Measurements from ENCODE around the gene MERTK.
"Not testable (repeated sequence)": the region's sequence is repeated elsewhere in the genome, so short reads cannot be mapped to it uniquely, and the experiment has no call there.

The MERTK gene

GRCh38 chr2:112040066-112040465 lies 141.7 kb downstream of the MERTK start:
- DNase-seq (ENCODE audit: low read depth, low spot score): not testable (repeated sequence)

- not testable (repeated sequence) for DNase-seq (ENCODE audit: low read depth, low spot score)
Observed at GRCh38 chr2:112041460-112041859, 143.1 kb downstream of the MERTK start.

DNA sequence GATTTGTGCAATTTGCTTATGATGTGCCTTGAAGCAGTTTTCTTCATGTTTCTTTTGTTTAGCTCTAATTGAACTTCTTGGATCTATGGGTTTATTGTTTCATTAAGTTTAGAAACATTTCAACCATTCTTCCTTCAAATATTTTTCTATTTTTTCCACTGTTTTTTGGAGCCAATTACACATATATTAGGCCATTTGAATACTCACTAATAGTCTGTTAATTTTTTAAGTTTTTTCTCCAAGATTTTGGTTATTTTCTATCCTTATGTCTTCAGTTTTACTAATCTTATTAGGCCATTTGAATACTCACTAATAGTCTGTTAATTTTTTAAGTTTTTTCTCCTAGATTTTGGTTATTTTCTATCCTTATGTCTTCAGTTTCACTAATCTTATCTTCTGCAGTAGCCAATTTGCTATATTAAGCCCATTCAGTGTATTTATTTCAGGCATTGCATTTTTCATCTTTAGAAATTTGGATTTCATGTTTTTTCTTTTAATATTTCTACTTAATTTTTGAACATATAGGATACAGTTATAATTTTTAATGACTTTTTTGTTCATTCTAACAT lies 147.1 kb downstream of the MERTK start:
- no peak for DNase-seq (ENCODE audit: low read depth, low spot score)

DNA sequence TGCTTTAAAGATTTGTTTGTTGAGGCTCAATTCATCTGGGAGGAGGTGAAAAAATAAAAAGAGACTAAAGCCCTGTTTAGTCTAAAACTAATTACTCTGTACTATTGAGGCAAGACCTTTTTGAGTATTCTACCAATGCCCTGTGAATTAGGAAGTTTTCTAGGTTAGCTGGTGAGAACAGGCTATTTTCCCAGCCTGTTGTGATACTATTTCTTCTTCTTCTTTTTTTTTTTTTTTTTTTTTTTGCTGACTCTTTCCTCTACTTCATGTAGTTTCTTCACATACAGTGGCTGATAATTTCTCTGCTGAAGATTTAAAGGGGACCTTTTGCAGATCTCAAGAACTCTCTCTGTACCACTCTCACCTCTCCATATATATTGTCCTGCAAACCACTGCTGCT lies 147.8 kb downstream of the MERTK start:
- DNase-seq (ENCODE audit: low read depth, low spot score): no peak

- DNase-seq (ENCODE audit: low read depth, low spot score): no peak
Observed at GRCh38 chr2:112047537-112048235, 149.3 kb downstream of the MERTK start.

DNA sequence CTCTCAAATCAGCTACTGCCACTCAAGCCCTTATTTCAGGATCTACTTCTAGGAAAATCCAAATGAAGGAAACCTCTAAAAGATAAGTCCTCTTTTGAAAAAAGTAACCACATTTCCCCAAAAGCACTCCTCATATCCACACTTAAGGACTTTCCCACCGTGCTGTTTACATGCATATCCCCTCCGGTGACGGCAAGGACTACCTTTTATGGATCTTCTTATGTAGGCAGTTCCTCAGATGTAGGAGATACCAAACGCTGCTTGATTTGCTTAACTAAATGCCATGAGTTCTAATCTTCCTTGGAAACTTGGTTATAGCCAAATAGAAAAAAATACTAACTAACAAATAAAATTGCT lies 149.8 kb downstream of the MERTK start:
- no peak for DNase-seq (ENCODE audit: low read depth, low spot score)

DNA sequence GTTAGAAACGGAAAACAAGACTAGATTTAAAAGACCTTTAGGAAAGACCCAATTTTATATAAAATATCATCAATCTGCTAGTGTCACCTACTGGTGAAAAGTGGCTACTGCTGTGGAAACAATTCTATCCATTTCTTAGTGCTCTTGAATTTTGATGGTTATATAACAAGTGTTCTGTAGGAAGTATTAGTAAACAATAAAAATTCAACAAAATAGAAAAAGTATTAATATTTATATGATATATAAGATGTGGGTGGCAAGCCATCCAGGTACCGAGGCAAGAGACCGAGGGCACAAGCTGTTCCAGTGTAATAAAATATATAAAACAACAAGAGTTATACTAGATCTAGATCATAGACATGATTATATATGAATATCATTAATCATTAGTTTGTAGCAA lies 150.5 kb downstream of the MERTK start:
- no peak for DNase-seq (ENCODE audit: low read depth, low spot score)

- DNase-seq (ENCODE audit: low read depth, low spot score): no peak
Observed at GRCh38 chr2:112050316-112050715, 151.9 kb downstream of the MERTK start.

DNA sequence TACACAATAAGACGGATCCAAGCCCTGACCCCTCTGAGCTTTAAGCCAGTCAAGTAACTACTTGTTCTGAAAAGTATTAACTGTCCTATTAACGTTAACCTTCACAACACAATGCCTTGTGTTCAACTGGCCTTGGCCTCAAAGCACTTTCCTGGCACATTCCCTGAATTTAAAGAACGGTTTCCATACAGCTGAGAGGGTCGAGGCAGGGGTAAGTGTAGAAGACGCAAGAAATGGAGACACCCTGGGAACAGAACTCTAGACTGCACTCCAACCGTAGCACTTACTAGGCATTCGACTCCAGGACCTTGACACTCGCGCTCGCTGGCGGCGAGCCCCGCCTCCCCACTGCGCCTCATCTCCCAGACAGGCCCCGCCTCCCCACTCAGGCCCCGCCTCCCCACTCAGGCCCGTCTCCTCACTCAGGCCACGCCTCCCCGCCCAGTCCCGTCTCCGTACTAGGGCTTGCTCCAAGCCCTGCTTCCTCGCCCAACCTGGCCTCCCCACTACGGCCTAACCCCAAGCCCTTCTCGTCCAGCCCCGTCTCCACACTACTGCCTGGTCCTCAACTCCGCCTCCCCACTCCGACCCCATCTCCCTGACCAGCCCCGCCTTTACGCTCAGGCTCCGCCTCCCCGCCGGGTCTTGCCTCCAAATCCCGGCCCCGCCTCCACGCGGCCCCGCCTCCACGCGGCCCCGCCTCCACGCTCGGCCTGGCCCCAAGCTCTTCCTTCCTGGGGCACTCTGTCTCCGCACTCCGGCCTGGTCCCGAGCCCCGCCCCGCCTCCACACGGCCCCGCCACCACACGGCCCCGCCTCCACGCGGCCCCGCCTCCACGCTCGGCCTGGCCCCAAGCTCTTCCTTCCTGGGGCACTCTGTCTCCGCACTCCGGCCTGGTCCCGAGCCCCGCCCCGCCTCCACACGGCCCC lies 155.8 kb downstream of the MERTK start:
- no peak for DNase-seq (ENCODE audit: low read depth, low spot score)

- DNase-seq (ENCODE audit: low read depth, low spot score): no peak
Observed at GRCh38 chr2:112054847-112055729, 156.7 kb downstream of the MERTK start, which contains the start of gene TMEM87B. Gene TMEM87B (plus strand): TSS chr2:112055269. CDS start chr2:112055592, 323 bp downstream.

- no peak for DNase-seq (ENCODE audit: low read depth, low spot score)
Observed at GRCh38 chr2:112055730-112056625, 157.6 kb downstream of the MERTK start.

- no peak for DNase-seq (ENCODE audit: low read depth, low spot score)
Observed at GRCh38 chr2:112056626-112056987, 158.2 kb downstream of the MERTK start.

DNA sequence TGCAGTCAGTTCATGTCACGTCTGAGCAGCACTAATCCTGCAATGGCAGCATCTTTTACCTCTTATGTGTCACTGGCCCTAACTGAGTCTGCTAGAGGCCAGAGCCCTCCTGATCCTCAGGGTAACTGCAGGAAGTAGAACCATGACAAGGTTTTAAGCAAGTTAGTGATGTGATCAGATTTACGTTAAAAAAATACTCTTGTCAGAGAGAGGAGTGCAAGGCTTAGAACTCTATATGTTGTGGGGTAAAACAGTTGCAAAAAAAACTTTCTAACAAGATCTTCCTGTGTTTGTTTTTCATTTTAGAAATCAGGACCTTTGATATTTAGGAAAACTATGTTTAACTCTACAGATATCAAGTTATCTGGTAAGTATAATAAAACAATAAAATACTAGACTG lies 161.3 kb downstream of the MERTK start:
- no peak for DNase-seq (ENCODE audit: low read depth, low spot score)

DNA sequence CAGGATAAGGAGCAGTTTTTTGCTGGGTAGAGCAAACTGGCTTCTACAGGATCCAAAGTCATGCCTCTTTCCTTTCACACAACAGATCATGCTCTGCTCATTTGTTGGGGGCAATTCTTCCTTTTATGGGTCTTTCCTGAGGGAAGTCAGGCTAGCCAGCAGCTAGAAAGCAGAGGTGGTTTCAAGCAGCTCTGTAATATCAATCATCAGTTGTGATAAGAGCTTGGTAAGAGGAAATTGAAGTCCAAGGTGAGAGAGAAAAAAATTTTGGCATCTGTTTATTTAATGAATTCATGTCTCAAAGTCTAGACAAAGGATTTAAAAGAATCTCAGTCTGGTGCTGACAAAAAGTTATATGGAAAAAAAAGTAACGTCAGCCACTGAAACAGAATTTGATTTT lies 162.9 kb downstream of the MERTK start:
- DNase-seq (ENCODE audit: low read depth, low spot score): no peak

- no peak for DNase-seq (ENCODE audit: low read depth, low spot score)
Observed at GRCh38 chr2:112061840-112062239, 163.4 kb downstream of the MERTK start.

DNA sequence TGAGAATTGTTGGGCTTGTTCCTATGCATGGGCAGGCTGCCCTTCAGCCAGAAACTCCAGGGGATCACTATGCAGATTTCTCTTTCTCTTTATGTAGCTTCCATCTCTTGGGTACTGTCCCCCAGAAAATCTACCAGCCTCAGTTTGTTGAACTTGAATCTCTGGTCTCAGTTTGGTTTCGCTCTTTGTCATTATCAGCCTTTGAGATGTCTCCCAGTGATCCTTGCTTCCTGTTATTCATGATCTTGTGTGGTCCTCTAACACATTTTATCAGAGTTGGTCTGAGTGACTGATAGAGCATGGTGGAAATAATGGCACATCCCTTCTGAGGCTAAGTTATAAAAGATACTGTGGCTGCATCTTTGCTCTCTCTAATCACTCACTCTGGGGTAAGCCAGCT lies 164.5 kb downstream of the MERTK start:
- DNase-seq (ENCODE audit: low read depth, low spot score): no peak

GRCh38 chr2:112065486-112065885 lies 167.1 kb downstream of the MERTK start:
- DNase-seq (ENCODE audit: low read depth, low spot score): no peak

- DNase-seq (ENCODE audit: low read depth, low spot score): no peak
Observed at GRCh38 chr2:112065966-112066365, 167.6 kb downstream of the MERTK start.

GRCh38 chr2:112069794-112070193 lies 171.4 kb downstream of the MERTK start:
- not testable (repeated sequence) for DNase-seq (ENCODE audit: low read depth, low spot score)

GRCh38 chr2:112073875-112074274 lies 175.5 kb downstream of the MERTK start:
- no peak for DNase-seq (ENCODE audit: low read depth, low spot score)

- DNase-seq (ENCODE audit: low read depth, low spot score): no peak
Observed at GRCh38 chr2:112074506-112074905, 176.1 kb downstream of the MERTK start.
